GM19023 (cell line): Measurements from ENCODE around the gene SLC22A17.

Source experiments
- ATAC-seq: cut with Tn5 transposase; IDR thresholded peaks from one replicate; pipeline ENCODE4 v1.9.1; 2021; ENCODE audit warnings: mild to moderate bottlenecking, moderate library complexity; ENCODE audit not compliant: unreplicated experiment

Gene SLC22A17

DNA sequence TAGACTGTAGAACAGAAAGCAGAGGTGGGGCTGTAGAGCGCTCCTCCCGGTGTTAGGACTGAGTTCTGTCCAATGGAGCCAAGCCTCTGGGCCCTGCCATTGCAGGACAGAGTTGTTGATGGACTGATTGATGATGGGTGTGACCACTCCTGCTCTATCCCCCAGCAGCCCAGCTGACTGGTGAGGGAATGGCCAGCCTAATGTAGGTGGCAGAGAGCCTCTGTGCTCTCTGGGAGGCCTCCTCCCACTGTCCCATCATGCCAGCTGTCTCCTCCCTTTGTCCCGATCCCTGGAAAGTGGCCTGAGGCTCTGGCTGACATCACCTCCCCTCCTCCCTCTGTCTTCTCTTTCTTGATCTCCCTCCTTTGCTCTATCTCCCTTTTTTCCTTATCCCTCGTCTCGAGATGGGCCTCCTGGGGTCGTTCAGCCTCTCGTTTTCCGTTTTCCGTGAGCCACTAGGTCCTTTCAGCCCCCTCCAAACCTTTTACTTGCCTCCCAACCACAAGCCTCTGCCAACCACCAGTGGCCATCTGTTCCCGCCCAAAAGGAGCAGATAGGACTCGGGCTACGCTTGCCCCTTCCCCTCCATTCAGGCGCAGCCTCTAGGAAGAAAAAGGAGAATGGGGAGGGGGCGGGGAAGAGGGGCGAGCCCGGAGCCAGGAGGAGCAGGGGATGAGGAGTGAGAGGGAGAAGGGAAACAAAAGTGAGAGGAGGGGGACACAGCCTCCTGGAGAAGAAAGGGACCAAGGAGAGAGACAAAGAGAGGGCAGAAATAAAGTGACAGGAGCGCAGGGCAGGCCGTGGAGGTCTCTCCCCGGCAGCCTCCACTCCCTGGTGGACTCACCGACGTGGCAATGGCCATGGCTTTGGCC lies 11.7 kb upstream of the SLC22A17 start:
- ATAC-seq: no peak

DNA sequence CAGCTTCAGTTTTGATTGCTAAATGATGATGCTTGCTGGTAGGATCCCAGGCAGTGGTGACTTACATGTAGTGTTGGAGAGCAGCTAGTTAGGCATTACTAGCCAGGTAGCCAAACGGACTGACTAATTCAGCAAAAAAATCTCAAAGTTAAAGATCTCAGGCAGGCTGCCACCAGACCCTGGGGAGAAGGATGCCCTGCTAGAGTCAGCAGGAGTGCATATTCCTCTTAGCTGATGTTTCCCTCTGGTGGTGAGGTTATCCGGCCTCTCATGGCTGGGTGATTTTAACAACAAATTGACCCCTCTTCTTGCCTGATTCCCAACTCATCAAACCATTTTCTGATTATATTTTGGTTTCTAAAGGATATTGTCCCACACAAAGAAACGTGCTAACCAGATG lies 9.5 kb upstream of the SLC22A17 start:
- ATAC-seq: no peak

DNA sequence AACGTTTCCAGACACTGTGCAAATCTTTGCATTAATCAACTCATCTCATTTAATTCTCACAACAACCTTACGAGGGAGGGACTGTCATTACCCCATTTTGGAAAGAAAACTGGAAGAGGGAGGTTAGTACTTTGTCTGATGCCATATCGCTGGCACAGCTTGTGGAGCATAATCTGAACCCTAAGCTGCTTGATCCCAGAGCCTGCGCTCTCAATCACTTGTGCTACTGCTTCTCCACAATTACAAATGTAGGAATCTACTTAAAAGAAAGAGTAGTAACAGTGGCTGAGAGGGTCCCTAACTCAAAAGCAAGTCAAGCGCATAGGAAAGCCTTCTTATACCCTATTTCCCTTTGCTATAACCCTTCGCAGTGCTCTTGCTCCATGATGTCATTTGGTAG lies 9.1 kb upstream of the SLC22A17 start:
- no peak for ATAC-seq

DNA sequence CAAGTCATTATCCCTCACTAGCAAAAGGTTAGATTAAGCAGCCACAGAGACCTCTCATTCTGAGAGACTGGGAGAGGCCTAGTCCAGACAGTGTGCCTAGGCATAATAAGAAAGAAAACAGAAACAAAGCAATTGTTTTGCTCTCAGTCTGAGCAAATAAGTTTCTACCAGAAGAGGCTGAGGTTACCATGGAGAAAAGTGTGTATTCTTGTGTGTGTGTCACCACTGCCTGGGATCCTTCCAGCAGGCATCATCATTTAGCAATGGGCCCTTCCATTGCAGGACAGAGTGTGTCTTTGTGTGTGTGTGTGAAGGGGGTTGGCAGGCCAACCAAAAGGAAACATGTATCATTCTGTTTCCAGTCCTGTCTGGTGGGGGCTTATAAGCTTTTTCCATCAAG lies 8.6 kb upstream of the SLC22A17 start:
- ATAC-seq: no peak

DNA sequence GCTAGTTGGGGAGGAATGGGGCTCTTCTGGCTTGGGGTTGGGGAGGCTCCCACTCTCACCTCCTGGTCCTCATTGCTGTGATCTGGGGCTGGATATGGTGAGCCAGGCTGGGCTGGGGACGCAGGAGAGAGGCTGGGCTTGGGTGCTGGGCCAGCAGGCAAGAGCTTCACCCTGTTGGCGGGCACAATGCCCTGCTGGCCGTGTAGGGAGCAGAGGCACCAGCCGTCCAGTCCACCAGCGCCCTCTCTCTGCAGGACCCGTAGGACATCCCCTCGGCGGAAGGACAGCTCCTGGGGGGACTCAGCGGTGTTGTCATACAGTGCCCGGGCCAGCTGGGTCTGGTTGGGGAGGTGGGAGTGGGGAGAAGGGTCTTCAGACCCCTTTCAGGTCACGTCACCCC lies 7.8 kb upstream of the SLC22A17 start:
- ATAC-seq: no peak

DNA sequence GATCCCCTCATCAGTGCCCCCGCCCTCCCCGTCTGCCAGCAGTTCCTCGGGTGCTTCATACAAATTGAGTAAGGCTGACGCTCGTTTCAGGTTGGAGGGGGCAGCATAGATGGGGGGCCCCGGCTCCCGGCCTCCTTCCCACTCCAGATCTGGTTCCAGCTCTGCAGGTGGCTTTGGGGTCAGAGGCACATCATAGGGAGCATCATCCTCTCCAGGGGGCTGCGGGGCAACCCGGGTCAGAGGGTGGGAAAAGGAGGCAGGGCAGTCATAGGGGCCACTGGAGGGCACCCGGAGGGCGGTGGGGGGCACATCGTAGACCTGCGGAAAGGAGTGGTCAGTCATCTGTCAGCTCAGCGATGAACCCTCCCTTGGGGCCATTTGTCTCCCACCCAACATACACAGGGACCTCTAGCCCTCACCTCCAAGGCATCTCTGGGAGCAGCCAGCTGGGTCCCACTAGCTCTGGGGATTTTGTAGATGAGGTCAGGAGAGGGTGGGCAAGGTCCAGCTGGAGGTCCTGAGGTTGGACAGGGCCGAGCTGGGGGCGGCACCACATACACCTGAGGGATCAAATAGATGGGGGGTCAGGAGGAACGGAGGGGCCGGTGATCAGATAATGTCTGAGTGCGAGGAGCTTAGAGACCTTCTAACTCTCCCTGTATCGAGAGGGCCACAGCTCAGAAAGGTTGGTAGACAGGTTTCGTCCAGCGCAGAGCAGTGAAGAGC lies 7.2 kb upstream of the SLC22A17 start:
- no peak for ATAC-seq

DNA sequence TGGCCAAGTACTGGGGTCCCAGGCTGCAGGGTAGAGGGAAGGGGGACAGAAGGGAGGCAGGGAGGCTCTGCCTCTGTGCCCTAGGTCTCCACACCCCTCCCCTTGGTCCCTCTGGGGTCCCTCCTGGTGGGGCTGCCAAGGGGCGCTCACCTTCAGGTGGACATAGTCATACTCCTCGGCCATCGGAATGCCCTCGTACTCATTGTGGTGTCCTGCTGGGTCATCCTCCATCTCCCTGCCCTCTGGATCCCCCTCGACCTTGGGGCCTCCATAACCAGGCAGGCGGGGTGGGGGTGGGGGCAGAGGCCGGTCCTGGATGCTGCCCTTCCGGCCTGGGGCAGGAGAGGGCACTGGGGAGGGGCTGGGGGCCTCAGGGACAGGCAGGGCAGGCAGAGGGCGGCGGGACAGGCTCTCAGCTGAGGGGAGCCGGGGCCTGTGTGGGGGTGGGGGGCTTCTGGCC lies 6.5 kb upstream of the SLC22A17 start:
- no peak for ATAC-seq

DNA sequence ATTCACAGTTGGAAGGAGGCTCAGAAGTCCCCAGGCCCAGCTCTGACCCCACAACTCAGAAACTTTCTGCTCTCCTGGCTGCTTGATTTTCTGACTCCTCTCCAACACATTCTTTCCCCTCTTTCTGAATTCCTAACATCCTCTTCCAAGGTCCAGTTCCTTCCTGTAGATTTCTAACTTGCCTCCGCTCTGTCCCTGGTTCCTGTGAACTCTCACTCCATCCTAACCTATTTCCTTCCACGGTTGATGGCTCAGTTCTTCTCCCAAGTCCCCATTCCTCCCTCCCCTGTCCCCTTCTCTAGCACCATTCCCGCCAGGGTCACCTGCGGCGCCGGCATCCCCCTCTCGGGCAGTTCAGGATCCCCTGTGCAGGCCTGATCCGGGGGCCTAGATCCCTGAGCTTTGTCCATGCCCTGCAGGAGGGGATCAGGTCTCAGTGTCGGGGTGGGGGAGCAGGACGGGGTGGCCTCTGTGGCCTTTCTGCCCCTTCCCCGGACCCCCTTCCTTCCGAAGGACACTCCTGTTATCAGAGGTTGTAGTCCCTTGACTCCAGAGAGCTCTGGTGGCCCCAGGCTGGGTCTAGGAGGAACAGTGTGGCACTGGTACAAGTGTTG lies 6.0 kb upstream of the SLC22A17 start:
- ATAC-seq: no peak

DNA sequence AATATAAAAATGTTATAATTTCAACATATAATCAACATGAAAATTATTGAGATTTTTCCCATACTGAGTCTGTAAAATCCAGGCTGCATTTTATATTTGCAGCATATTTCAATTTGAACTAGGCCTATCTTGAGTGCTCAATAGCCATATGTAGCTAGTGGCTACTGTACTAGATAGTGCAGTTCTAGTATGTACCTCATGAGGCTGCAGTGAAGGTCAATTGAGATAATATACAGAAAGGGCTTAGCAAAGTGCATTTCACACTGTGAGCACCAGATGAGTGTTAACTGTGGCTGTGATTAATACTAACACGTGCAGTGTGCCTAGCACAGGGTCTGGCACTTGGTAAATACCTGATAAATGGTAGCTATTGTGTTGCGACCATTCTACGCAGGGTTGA lies 5.4 kb upstream of the SLC22A17 start:
- ATAC-seq: no peak

DNA sequence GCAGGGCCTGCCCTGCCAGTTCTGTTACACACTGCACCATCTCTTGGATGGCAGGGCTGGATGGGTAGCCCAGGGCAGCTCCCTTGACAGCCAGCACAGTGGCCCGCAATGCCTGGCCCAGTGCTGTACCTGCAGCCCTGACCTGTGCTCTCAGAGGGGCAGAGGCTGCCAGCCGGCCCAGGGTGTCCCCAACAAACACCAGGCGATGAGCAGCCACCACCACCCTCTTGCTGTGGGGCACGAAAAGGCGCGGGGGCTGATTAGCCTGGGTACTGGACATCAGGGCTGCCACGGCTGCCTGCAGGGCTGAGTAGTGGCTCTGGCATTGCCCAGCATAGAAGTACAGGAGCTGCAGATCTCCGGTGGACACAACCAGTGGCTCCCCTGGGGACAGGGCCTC lies 4.6 kb upstream of the SLC22A17 start:
- no peak for ATAC-seq

DNA sequence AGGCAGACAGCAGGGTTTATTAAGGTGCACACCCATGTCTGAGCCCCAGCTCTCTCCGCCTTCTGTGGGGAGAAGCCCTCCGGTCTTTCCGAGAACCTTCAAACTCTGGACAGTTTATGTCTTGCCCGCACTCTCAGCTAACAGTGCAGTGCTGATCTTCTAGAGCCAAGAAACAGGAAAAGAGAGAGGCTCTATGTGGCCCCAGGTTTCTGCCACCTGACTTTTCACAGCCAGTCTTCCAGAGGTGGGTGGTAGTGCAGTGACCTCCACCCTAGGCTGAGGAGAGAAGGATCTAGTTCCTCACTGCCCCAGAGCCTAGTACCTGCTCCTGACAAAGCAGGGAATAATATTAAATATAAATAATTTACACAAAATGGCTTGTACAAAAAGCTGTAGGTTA lies 4.0 kb upstream of the SLC22A17 start:
- no peak for ATAC-seq

DNA sequence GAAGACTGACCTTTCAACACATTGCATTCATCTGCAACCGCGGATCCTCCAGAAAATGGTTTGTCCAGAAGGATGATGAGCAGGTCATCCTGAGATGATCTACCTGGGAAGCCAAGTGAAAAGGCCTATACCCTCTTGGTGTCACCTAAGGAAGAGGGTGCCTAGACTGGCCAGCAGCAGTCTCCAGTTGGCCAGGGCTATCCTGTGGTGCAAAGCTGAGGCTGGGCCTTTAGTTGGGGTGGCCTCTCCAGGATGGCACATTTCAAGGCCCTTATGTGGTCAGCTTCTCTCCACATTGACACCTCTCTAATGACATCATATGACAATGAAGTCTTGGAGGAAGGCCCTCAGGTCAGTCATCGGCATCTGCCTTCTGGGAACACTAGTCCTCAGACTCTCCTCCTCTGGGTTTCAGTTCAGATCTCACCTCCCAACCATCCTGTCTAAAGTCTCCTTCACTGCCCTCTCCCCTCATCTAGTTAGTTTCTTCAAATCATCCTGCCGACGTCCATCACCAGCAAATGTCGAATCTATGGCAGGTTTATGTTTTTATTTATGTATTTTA lies 3.3 kb upstream of the SLC22A17 start:
- no peak for ATAC-seq

DNA sequence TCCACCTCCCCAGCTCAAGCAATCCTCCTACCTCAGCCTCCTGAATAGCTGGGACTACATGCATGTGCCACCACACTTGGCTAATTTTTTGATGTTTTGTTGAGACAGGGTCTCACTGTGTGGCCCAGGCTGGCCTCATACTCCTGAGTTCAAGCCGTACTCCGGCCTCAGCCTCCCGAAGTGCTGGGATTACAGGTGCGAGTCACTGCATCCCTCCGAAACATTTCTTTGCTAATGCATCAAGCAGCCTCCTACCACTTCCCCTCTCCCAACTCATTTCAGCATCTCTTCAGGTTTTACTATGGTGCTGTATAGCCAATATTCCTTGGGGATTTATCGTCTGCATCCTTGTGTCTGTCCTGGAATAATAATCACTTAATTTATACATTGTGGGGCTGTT lies 2.3 kb upstream of the SLC22A17 start:
- ATAC-seq: no peak

DNA sequence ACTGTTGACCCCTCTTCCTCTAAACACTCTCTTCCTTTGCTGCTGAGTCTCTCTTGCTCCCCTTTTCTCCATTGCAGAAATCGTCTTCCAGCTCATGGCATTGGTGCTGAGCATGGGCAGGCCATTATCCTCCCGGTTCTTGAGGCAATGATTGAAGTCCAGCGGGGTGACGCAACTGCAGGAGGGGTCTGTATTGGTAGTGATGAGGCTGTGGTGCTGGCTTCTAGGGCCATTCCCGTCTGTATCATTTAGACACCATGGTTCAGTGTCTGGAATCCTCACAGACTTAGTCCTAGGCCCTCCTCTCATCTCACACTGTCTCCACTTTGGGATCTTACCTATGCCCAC lies 720 bp upstream of the SLC22A17 start:
- no peak for ATAC-seq

DNA sequence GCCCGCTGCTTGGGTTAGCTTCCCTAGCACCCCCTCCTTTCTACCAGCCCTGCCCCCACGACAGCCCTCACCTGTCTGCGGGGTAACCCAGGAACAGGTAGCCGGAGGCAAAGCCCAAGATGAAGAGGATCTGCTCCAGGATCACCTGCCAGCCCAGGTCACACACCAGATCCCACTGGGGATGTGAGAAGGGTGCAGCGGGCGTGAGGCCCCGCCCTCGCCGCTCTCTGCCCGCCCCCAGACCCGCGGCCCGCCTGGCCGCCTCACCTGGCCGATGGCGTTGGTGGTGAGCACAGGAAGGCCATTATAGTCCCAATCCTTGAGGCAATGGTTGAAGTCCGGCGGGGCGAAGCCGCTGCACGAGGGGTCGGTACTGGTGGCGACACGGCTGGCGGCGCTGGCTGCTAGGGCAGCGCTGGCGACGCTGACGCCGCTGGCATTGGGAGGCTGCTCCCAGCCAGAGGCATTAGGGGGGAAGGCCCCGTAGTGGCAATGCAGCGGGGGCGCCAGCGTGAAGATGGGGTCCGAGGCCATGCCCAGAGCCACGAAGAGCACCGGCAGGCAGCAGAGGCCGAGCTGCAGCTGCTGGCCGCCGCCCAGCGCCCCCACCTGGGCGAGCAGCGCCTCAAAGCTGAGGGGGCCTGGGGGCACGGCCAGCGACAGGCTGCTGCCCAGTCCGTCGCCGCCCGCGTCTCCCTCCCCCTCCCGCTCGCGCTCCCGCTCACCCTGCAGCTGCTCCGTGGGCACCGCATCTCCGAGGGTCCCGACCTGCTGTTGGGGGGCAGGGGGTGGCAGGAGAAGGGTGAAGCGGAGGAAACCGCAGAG lies 794 bp downstream of the SLC22A17 start:
- ATAC-seq: no peak

DNA sequence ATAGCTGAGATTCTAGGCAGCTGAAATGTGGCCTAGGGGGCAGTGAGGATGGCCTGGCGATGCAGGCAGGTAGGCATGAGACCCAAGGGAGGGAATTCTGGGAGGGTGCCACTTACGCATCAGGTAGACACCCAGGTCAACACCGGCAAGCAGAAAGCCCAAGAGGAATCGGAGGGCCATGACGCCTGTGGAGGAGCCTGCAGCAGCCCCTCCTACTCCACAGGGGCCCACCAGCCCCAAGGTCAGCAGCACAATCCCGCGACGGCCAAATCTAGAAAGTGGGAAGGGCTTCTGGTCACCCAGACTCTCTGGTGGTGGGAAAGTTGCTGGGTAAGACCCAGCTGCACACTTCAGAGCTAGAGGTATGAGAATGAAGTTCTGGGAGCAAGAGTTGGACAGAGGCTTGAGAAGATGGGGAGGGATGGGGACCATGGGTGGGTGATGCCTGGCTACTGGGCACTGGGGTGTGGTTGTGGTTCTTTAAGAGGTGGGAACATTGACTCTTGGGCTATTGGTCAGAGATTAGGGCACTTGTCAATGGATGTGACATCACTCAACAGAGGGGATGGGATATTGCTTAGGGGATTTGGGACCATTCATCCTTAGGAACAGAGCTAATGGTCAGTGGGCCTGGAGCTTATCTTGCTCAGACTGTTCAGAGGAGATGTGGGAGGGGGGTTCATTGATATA lies 3.4 kb downstream of the SLC22A17 start:
- no peak for ATAC-seq

DNA sequence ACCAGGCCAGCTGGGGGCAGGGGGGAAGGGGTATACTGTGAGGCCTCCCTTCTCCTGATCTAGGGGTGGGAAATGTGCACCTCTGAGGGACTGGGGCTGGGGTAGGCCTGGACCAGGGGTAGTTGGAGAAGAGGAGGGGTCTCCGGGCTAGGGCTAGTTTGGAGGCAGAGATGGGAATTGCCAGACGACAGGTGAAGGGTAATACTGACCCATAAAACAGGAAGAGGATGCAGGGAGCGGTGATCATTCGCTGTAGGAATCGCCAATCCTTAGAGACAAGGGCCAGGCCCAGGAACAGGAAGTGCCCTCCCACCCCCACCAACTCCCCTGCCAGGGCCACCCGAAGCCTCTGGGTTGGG lies 4.4 kb downstream of the SLC22A17 start:
- no peak for ATAC-seq

DNA sequence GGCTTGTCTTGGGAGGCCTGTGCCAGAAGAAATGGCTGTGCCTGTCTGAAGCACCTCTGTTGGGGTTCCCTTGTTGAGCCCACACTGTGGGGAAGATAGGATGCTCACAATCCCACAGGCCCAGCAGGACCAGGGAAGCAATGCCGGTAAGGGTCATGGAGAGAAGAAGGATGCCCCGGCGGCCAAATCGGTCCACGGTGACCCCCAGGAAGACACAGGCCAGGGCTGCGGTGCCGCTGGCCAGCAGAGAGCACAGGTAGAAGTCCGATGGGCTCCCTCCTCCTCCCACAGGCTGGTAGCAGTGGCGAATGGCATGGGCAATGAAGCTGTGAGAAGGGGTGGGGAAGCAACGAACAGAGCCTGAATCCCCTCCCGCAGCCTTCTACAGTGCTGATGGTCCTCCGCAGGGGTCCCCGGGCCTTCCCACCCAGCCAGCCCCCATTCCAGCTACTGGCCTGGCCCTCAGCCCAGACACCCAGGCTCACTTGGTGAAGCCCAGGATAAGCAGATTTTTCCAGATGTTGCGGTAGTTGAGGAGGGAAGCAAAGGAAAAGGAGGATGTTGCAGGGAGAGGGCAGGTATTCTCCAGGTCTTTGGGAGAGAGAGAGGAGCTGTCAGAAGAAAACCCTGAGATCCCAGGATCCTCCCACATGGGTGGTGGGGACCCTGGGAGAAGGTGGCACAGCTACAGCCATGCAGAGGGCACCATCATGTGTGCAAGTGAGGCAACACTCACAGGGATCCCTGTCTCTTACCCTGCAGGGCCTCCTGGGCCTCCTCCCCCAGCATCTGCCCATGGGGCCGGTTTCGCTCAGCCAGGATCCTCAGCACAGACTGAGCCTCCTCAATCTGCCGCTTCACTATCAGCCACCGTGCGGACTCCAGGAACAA lies 5.0 kb downstream of the SLC22A17 start:
- no peak for ATAC-seq

DNA sequence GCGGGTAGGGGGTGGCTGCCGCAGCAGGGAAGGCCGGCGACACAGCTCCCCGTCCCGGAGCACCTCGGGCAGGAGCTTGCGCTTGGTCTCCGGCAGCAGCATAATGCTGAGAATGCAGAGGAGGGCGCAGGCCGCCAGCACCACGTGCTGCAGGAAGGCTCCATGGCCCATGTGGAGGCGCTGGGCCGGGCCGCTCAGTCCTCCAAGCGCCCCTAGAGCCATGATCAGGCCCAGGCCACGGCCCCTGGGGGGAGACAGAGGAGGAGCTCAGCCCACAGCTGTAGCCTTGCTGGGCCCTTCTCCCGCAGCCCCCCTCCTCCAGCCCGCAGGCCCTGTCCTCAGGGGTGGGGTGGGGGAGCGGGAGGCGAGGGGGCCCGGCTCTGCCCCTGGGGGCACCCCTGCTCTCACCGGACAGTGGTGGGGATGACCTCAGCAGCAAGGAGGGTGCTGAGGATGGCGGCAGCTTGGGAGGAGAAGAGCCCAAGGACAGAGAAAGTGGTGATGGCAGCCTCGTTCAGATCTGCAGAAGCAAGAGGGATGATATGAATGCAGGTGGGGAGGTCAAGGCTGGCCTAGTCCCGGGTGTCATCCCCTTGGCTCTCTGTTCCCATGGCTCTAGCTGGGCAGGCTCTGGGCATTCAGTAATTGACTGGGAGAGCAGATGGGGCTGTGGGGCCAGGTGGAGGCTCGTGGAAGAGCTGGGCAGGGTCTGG lies 5.8 kb downstream of the SLC22A17 start:
- no peak for ATAC-seq
